Measurements from ENCODE around the gene SYT7.

Gene SYT7

GRCh38 chr11:61491736-61492395 lies 89.0 kb downstream of the SYT7 start:
- H3K4me2 ChIP-seq (ENCODE audit: low read depth, low read length), result no peak overlapping the region
- H3K9ac ChIP-seq (ENCODE audit: low read length), result no peak overlapping the region
- no peaks in the 10 kb centered on the region for H3K36me3 ChIP-seq (replicated peaks; ENCODE audit: insufficient read depth, low read length)
- no peaks in the 10 kb centered on the region for H3K79me2 ChIP-seq (ENCODE audit: low read length)
- TF ChIP-seq CTCF (IDR thresholded peaks at IDR 0.05; ENCODE audit: low read length), result no peak
- TF ChIP-seq EZH2phosphoT487 (IDR thresholded peaks at IDR 0.05; ENCODE audit: low read length), result no peak
- no peak for TF ChIP-seq EZH2 (optimal IDR thresholded peaks at IDR 0.05; ENCODE audit: low read depth, low read length)
- H3K4me3 ChIP-seq (ENCODE audit: low read length), result no peak overlapping the region
- H3K4me1 ChIP-seq (ENCODE audit: low read length), result no peaks in the 10 kb centered on the region
- no peaks in the 10 kb centered on the region for H4K20me1 ChIP-seq (ENCODE audit: insufficient read depth, low read length)
- H3K9me2 ChIP-seq (replicated peaks; ENCODE audit: insufficient read depth, low read length), result no peaks in the 10 kb centered on the region
- H3F3A ChIP-seq (ENCODE audit: insufficient read depth, low read length), result no peaks in the 10 kb centered on the region
- no peak overlapping the region for H2AFZ ChIP-seq (ENCODE audit: low read length)
- no peaks in the 10 kb centered on the region for H3K9me3 ChIP-seq (replicated peaks; ENCODE audit: insufficient read depth, low read length)
- H3K27ac ChIP-seq (ENCODE audit: low read length), result no peak overlapping the region
- DNase-seq, result no peak
- peaks cover 45% of the 10 kb centered on the region for H3K27me3 ChIP-seq (replicated peaks; ENCODE audit: insufficient read depth, low read length)

DNA sequence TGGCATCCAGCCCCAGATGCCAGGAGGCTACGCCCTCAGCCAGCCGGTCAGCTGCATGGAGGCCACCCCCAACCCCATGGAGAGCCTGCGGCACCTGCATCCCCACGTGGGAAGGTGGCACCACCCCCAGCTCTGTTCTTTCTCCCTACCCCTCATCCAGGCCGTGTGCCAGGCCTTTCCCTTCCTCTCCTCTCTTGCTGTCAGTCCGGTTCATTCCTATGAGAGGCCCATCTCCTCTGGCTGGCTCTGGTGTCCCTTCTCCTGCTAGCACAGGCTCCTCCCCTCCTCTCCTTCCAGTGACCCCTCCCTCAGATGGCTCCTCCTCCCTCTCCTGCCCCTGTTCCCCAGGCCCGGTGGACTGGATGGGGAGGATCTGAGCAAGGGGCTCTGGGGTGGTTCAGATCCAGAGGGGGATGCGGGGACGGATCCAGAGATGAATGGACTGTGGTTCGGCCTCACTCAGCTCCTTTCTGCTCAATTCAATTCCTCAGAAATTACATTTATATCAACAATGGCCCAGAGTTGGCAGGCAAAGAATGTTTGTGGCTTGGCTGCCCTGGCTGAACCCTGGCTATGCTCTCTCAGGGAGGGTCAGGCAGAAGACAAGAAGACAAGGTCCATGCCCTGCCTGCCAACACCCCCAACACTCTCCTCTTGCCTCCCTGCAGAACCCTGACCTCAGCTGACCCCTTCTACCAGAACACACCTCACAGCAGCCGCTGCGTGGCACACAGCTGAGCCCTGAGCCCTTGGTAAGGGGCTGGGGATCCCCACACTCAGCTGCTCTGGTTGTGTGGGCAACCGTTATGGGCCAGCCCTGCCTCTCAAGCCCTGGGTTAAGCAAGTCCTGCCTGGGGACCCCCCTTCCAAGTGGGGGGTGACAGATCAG lies 90.8 kb downstream of the SYT7 start:
- Histone ChIP-seq H3K9ac (ENCODE audit: low read length) (no peak overlapping the region), H3K9me3 (replicated peaks; ENCODE audit: insufficient read depth, low read length) (no peaks in the 10 kb centered on the region), H3K4me2 (ENCODE audit: low read depth, low read length) (no peak overlapping the region), H2AFZ (ENCODE audit: low read length) (no peak overlapping the region), H3F3A (ENCODE audit: insufficient read depth, low read length) (no peaks in the 10 kb centered on the region), H3K4me1 (ENCODE audit: low read length) (no peaks in the 10 kb centered on the region), H3K36me3 (replicated peaks; ENCODE audit: insufficient read depth, low read length) (no peaks in the 10 kb centered on the region), H3K27ac (ENCODE audit: low read length) (no peak overlapping the region), H3K9me2 (replicated peaks; ENCODE audit: insufficient read depth, low read length) (no peaks in the 10 kb centered on the region), H4K20me1 (ENCODE audit: insufficient read depth, low read length) (no peaks in the 10 kb centered on the region), H3K27me3 (replicated peaks; ENCODE audit: insufficient read depth, low read length) (peaks cover 59% of the 10 kb centered on the region), H3K79me2 (ENCODE audit: low read length) (no peaks in the 10 kb centered on the region), H3K4me3 (ENCODE audit: low read length) (no peak overlapping the region)
- no peak for TF ChIP-seq CTCF (IDR thresholded peaks at IDR 0.05; ENCODE audit: low read length)
- no peak for TF ChIP-seq EZH2 (optimal IDR thresholded peaks at IDR 0.05; ENCODE audit: low read depth, low read length)
- no peak for TF ChIP-seq EZH2phosphoT487 (IDR thresholded peaks at IDR 0.05; ENCODE audit: low read length)
- DNase-seq, result no peak

DNA sequence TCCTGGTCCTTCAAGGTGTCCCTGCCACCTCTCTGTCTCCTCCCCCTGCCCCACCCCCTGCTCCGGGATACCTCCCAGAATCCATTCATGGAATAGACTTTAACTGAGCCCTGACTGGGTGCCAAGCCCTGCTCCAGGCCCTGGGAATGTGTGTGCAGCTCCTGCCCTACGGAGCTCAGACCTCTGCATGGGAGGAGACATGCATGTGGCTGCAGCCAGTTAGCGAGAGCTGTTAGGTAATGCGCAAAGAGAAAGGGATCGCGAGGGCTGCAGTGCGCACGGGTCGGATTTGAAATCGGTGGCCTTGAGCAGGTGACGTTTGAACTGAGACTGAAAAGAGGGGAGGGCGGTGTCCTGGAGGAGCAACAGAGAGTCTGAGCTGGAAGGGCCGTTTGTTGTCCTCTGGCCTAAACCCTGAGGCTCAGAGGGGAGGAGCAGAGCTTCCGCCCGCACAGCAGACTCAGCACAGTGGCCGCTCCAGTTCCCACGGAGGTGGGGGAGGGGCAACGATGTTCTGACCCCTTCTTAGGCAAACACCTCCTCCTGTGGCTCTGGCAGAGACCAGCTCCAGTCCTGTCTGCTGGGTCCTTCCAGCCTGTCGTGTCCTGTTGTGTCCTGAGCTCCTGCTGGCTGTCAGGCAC lies 92.1 kb downstream of the SYT7 start:
- no peak overlapping the region for H3K9ac ChIP-seq (ENCODE audit: low read length)

More for the DNA sequence above, 92.1 kb downstream of the SYT7 start:
- peaks cover 68% of the 10 kb centered on the region for H3K27me3 ChIP-seq (replicated peaks; ENCODE audit: insufficient read depth, low read length)
- no peak overlapping the region for H3K27ac ChIP-seq (ENCODE audit: low read length)
- TF ChIP-seq EZH2 (optimal IDR thresholded peaks at IDR 0.05; ENCODE audit: low read depth, low read length), result no peak
- H3K79me2 ChIP-seq (ENCODE audit: low read length), result no peaks in the 10 kb centered on the region
- no peak overlapping the region for H3K4me2 ChIP-seq (ENCODE audit: low read depth, low read length)
- no peaks in the 10 kb centered on the region for H3K9me2 ChIP-seq (replicated peaks; ENCODE audit: insufficient read depth, low read length)
- H2AFZ ChIP-seq (ENCODE audit: low read length), result no peak overlapping the region
- H4K20me1 ChIP-seq (ENCODE audit: insufficient read depth, low read length), result no peaks in the 10 kb centered on the region
- H3F3A ChIP-seq (ENCODE audit: insufficient read depth, low read length), result no peaks in the 10 kb centered on the region
- no peaks in the 10 kb centered on the region for H3K4me1 ChIP-seq (ENCODE audit: low read length)
- DNase-seq, result no peak
- H3K9me3 ChIP-seq (replicated peaks; ENCODE audit: insufficient read depth, low read length), result no peaks in the 10 kb centered on the region
- no peak overlapping the region for H3K4me3 ChIP-seq (ENCODE audit: low read length)
- no peaks in the 10 kb centered on the region for H3K36me3 ChIP-seq (replicated peaks; ENCODE audit: insufficient read depth, low read length)

Data from MM.1S (cell line).